Mesothelial cell of epicardium (in vitro differentiated cells): ENCODE results near the gene UHRF1. TPM values are rescaled to one million over a fixed set of nuclear protein-coding genes. Genes with fewer than 3 reads are reported as not detected.

Source experiments
- DNase-seq, 2 experiments: peaks; one replicate each; pipeline ENCODE4 v3.0.0; 2021; ENCODE audit warnings: low spot score in 2 of 2; ENCODE audit not compliant: unreplicated experiment in 2 of 2
- H3K27ac Mint-ChIP-seq: 2 replicates; pipeline ENCODE4 v1.8.0; 2021; ENCODE audit warnings: mixed read lengths
- H3K27me3 Mint-ChIP-seq: 2 replicates; pipeline ENCODE4 v1.8.0; 2021; ENCODE audit warnings: low read depth, mixed read lengths
- H3K36me3 Mint-ChIP-seq: 2 replicates; pipeline ENCODE4 v1.8.0; 2021; ENCODE audit warnings: mixed read lengths
- H3K4me1 Mint-ChIP-seq: 2 replicates; pipeline ENCODE4 v1.8.0; 2021; ENCODE audit warnings: mixed read lengths
- H3K4me3 Mint-ChIP-seq: 2 replicates; pipeline ENCODE4 v1.8.0; 2021; ENCODE audit warnings: mild to moderate bottlenecking, moderate library complexity, mixed read lengths
- H3K9me3 Mint-ChIP-seq: 2 replicates; pipeline ENCODE4 v1.8.0; 2021; ENCODE audit warnings: mixed read lengths
- total RNA-seq: library from RNA; stranded (reverse); gene quantifications from 3 replicates; pipeline ENCODE4 v1.2.1, GENCODE V29; 2021
- TF ChIP-seq, protein P1 (sequence below): fragments of 200-600 bp; sonication (generic); IDR thresholded peaks from one replicate; pipeline ENCODE4 v1.5.0; 2021; ENCODE audit warnings: antibody characterized with exemption; ENCODE audit not compliant: unreplicated experiment

UHRF1 gene
- total RNA-seq, 1 donor from 2014 or later = 28.9 TPM

DNA sequence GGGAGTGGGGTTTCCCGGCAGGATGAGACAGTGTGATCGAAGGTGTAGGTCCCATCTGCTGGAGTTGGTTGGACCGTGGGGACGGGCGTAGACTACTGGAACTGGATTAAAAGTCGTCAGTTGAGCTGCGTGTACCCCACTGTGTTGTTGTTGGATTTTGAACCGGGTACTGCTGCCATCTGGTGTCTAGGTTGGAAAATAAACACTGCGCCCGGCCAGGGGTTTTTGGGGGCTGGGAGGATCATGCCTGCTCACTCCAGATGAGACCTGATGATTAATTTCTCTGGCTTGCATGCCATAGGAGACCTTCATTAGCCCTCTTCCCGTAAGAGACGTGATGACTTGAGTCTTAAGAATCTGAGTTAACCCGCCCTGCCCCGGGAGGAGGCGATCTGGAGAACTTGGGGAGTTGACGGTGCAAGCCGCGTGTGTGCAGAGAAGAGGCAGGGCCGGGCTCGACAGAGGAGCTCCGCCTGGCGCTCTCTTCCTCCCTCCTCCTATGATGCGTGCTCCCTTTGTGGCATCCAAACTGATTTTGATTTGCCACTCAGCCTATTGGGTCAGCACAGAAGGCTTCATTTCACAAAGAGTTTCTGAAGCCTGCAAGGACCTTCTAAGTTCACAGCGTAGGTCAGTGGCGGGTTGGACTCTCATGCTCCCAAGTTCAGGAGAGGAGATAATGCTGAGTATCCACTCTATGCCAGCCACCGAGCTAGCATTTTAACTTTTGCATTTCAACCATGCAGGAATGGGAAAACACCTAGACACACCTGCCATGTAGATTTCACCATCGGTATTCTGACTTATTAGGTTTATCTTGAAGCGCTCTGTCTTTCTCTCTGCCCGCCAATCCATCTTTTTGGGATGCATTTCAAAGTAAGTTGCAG is 2.7 kb downstream of the UHRF1 start:
- no peaks in the 10 kb centered on the region for H3K27me3 Mint-ChIP-seq
- peak overlapping the region; percentile 64 for H3K27ac Mint-ChIP-seq
- H3K36me3 Mint-ChIP-seq = peaks cover 3% of the 10 kb centered on the region
- H3K4me1 Mint-ChIP-seq = peaks cover 32% of the 10 kb centered on the region
- TF ChIP-seq, protein P1, sequence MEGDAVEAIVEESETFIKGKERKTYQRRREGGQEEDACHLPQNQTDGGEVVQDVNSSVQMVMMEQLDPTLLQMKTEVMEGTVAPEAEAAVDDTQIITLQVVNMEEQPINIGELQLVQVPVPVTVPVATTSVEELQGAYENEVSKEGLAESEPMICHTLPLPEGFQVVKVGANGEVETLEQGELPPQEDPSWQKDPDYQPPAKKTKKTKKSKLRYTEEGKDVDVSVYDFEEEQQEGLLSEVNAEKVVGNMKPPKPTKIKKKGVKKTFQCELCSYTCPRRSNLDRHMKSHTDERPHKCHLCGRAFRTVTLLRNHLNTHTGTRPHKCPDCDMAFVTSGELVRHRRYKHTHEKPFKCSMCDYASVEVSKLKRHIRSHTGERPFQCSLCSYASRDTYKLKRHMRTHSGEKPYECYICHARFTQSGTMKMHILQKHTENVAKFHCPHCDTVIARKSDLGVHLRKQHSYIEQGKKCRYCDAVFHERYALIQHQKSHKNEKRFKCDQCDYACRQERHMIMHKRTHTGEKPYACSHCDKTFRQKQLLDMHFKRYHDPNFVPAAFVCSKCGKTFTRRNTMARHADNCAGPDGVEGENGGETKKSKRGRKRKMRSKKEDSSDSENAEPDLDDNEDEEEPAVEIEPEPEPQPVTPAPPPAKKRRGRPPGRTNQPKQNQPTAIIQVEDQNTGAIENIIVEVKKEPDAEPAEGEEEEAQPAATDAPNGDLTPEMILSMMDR = peak; percentile 41
- H3K9me3 Mint-ChIP-seq = no peaks in the 10 kb centered on the region
- peak overlapping the region; percentile 80 for H3K4me3 Mint-ChIP-seq
- DNase-seq = peak in 1 of 2 experiments; percentile 75

- H3K36me3 Mint-ChIP-seq = peaks cover 3% of the 10 kb centered on the region
- H3K4me3 Mint-ChIP-seq = no peak overlapping the region
Measured at GRCh38 chr19:4913996-4914735, 4.9 kb downstream of the UHRF1 start.

GRCh38 chr19:4914736-4915501 is 5.6 kb downstream of the UHRF1 start:
- no peak for DNase-seq
- peak overlapping the region; percentile 56 for H3K27ac Mint-ChIP-seq
- peaks cover 32% of the 10 kb centered on the region for H3K4me1 Mint-ChIP-seq

More at GRCh38 chr19:4913996-4914735, 4.9 kb downstream of the UHRF1 start:
- peak overlapping the region; percentile 87 for H3K27ac Mint-ChIP-seq
- TF ChIP-seq, protein P1 = no peak
- H3K9me3 Mint-ChIP-seq = no peaks in the 10 kb centered on the region
- peaks cover 32% of the 10 kb centered on the region for H3K4me1 Mint-ChIP-seq
- DNase-seq = no peak
- H3K27me3 Mint-ChIP-seq = no peaks in the 10 kb centered on the region

DNA sequence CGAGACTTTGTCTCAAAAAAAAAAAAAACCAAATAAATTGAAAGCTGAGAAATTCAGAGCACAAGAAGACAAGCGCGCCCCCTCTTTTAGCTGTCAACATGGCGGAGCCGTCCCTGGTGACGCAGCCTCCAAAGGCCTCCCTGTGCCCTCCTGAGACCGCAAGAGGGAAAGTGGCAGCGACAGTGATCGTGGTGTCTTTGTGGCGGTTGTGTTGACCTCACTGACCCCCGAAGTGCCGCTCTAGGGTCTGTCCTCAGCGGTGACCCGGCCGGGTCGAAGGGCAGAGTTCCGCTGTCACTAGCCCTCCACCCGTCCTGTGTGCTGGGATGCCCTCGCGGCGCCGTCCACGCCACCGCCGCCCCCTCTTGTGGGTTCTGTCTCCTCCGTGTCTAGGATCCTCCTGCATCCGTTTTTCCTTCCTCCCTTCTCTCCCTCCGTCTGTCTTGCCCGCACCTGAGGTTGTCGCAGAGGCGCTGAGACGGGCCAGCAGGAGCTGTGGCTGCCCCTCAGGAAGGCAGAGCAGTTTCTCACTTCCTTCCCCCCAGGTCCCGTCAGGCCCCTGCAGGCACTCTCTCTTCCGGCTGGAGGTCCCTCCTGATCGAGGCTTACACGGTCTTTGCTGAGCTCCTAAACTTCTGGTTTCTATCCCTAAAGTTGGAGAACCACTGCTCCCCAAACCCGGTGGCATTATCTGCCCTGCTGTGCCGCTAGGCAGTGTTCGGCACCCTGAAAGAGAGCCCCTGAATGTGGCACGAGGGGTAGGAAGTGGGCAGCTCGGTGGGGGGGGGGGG is 7.2 kb downstream of the UHRF1 start:
- Mint-ChIP-seq H3K27me3 (no peaks in the 10 kb centered on the region), H3K27ac (peak overlapping the region; percentile 87), H3K9me3 (no peaks in the 10 kb centered on the region), H3K4me3 (no peak overlapping the region), H3K4me1 (peaks cover 21% of the 10 kb centered on the region), H3K36me3 (peaks cover 8% of the 10 kb centered on the region)
- DNase-seq = no peak
- TF ChIP-seq, protein P1 = no peak

More at GRCh38 chr19:4914736-4915501, 5.6 kb downstream of the UHRF1 start:
- Mint-ChIP-seq H3K9me3 (no peaks in the 10 kb centered on the region), H3K36me3 (peaks cover 3% of the 10 kb centered on the region), H3K27me3 (no peaks in the 10 kb centered on the region), H3K4me3 (no peak overlapping the region)
- TF ChIP-seq, protein P1 = no peak
